ENCODE data around the gene RRP9. TPM values are rescaled to one million over a fixed set of nuclear protein-coding genes. Genes with fewer than 3 reads are reported as not detected.

RRP9 gene
- total RNA-seq, 1 experiment from 2014 or later, result 71.3 TPM

- no peaks in the 10 kb centered on the region for H3K36me3 ChIP-seq (ENCODE audit: control insufficient read depth in 1 of 2, insufficient read depth in 2 of 2, low read length in 2 of 2)
- no peaks in the 10 kb centered on the region for H3K9me3 ChIP-seq (ENCODE audit: control insufficient read depth in 1 of 2, insufficient read depth in 1 of 2, low read depth in 1 of 2, low read length in 2 of 2)
- H3K9me2 ChIP-seq (ENCODE audit: insufficient read depth), result no peaks in the 10 kb centered on the region
- no peak overlapping the region for H3K9ac ChIP-seq (ENCODE audit: low read length)
- no peaks in the 10 kb centered on the region for H3K27me3 ChIP-seq (ENCODE audit: insufficient read depth, low read length)
- no peak overlapping the region for H3K4me3 ChIP-seq (replicated peaks in 1 of 2; ENCODE audit: low read depth in 1 of 2, low read length in 2 of 2)
- ChIA-PET CTCF (no interaction called here), RAD21 (ENCODE audit: low non-redundant PET in 1 of 2, low total read pairs in 2 of 2, uncharacterized antibody in 2 of 2, unreplicated experiment in 2 of 2) (no interaction called here), POLR2A (interaction anchor here (0.7 kb wide), 1 partner anchor 19 kb away, joined by 6 read pairs; no protein-coding TSS in a partner anchor)
- H3K4me1 ChIP-seq (ENCODE audit: control insufficient read depth in 1 of 2, insufficient read depth in 2 of 2, low read length in 2 of 2), result no peaks in the 10 kb centered on the region
- no TSS peak for BruUV-seq (replicated peaks)
- H2AFZ ChIP-seq (ENCODE audit: low read depth, low read length, poor library complexity, severe bottlenecking), result no peak overlapping the region
- DNase-seq (ENCODE audit: low read depth, low spot score) (no peak), ATAC-seq (no peak)
- no peaks in the 10 kb centered on the region for H4K20me1 ChIP-seq (ENCODE audit: insufficient read depth)
- no peak overlapping the region for H3K4me2 ChIP-seq (ENCODE audit: low read length)
- intact Hi-C loops (cut with micrococcal nuclease), result no loop called here
- TF ChIP-seq ELF1 (IDR thresholded peaks at IDR 0.05; ENCODE audit: borderline replicate concordance, low read depth) (no peak), ZBTB33 (IDR thresholded peaks at IDR 0.05; ENCODE audit: extremely low read depth, insufficient replicate concordance, low read length) (no peak), SRF (IDR thresholded peaks at IDR 0.05; ENCODE audit: low read depth) (no peak), FOSL1 (IDR thresholded peaks at IDR 0.05; ENCODE audit: low read depth) (no peak), RAD21 (IDR thresholded peaks at IDR 0.05; ENCODE audit: low read depth) (no peak), ZFX (IDR thresholded peaks at IDR 0.05) (no peak), JUND (IDR thresholded peaks at IDR 0.05) (no peak), MAX (IDR thresholded peaks at IDR 0.05) (no peak), ATF3 (IDR thresholded peaks at IDR 0.05) (no peak), EZH2phosphoT487 (IDR thresholded peaks at IDR 0.05; ENCODE audit: borderline replicate concordance) (no peak), EZH2 (IDR thresholded peaks at IDR 0.05) (no peak), POLR2AphosphoS5 (IDR thresholded peaks at IDR 0.05; ENCODE audit: low read depth, low read length) (no peak), CTCF (IDR thresholded peaks at IDR 0.05 in 2 of 3, conservative IDR thresholded peaks at IDR 0.05 in 1 of 3; ENCODE audit: borderline replicate concordance in 1 of 3, insufficient read depth in 1 of 3, low read depth in 2 of 3, low read length in 2 of 3) (no peak), SP1 (IDR thresholded peaks at IDR 0.05; ENCODE audit: low read depth) (no peak)
- H3K79me2 ChIP-seq (ENCODE audit: insufficient read depth, low read length), result no peaks in the 10 kb centered on the region
- H3K27ac ChIP-seq (ENCODE audit: low read depth, low read length), result no peak overlapping the region
Observed at GRCh38 chr3:51927061-51927977, 14.4 kb downstream of the RRP9 start.
